Measurements from ENCODE around the gene KCNJ5. TPM values are rescaled to one million over a fixed set of nuclear protein-coding genes. Genes with fewer than 3 reads are reported as not detected.

KCNJ5 gene
- total and polyA plus RNA-seq, 10 of the 15 experiments (the other 5 are each of a cell fraction or from before 2014, with no cell fraction given), result 0.03 TPM; not detected in 8

- TF ChIP-seq BCLAF1 (IDR thresholded peaks at IDR 0.05), result no peak
- TF ChIP-seq WRNIP1 (IDR thresholded peaks at IDR 0.05; ENCODE audit: borderline replicate concordance, low read depth, low read length), result no peak
- TF ChIP-seq PML (IDR thresholded peaks at IDR 0.05; ENCODE audit: low read length), result no peak
- no peak for TF ChIP-seq TAF1 (IDR thresholded peaks at IDR 0.05; ENCODE audit: borderline replicate concordance, low read depth, low read length)
- no peak for TF ChIP-seq KDM1A (IDR thresholded peaks at IDR 0.05; ENCODE audit: borderline replicate concordance)
- no peak for TF ChIP-seq RAD51 (IDR thresholded peaks at IDR 0.05)
- no peak for TF ChIP-seq E2F8 (IDR thresholded peaks at IDR 0.05; ENCODE audit: low read depth, partially characterized antibody)
These were observed 50.6 kb downstream of the KCNJ5 start (continued) for GRCh38 chr11:128941573-128942271.
